Uterus (tissue), 2 donors: ENCODE results near the gene KCNQ4.

Experiments
- CTCF ChIP-seq, 4 experiments: fragments of 200-600 bp in 2 of 4; fragments of 450-650 bp in 2 of 4; sonication (generic) in 2 of 4; IDR thresholded peaks; one replicate each; pipeline ENCODE4 v1.5.1; 2016 to 2019; ENCODE audit warnings: antibody characterized with exemption in 4 of 4, mild to moderate bottlenecking in 2 of 4, moderate library complexity in 1 of 4
- POLR2A ChIP-seq, 2 donors: fragments of 450-650 bp; IDR thresholded peaks; one replicate each; pipeline ENCODE4 v1.6.1; 2016; ENCODE audit warnings: antibody characterized with exemption in 2 of 2, mild to moderate bottlenecking in 1 of 2, moderate library complexity in 1 of 2

GRCh38 chr1:40838045-40838979 lies 54.7 kb downstream of the KCNQ4 start:
- TF ChIP-seq CTCF (IDR thresholded peaks at IDR 0.05) (no peak), POLR2A (IDR thresholded peaks at IDR 0.05) (no peak)
